ENCODE measurements around the gene PRKAG2.

PRKAG2 gene

GRCh38 chr7:151695951-151696541 is 180.9 kb downstream of the PRKAG2 start:
- no peak for DNase-seq (ENCODE audit: low spot score)

GRCh38 chr7:151694828-151695580 is 181.9 kb downstream of the PRKAG2 start:
- no peak for DNase-seq (ENCODE audit: low spot score)

DNA sequence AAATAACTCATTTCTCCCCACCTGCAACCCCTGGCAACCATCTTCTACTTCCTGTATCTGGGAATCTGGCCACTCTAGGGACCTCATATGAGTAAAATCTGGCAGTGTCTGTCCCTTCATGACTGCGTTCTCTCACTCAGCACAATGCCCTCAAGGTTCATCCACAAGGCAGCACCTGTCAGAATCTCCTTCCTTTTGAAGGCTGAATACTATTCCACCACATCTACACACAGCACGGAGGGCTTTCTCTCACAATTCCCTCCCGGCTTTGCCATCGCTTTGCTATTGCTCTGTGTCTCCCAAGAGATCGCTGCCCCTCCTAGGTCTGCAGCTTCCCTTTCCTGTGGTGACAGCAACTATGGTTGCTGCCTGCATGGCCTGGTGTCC is 182.5 kb downstream of the PRKAG2 start:
- DNase-seq (ENCODE audit: low spot score): no peak

DNA sequence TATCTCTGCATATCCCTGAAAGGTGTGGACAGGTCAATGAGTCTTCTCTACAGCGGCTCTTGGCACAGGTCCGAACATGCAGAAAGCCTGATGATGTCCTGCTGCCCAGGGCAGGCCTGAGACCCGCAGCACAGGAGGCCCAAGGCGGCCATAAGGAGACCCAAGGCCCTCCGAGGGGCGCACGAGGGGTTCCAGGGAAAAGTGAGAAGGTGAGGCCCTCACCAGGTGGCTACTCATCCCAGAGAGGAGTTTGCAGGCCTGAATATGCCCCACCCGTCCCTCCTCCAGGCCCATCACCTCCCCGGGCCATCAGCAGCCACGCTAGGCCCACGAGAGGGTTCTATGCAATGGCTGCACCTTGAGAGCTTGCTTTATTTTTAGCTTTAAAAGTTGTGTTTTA is 183.8 kb downstream of the PRKAG2 start:
- DNase-seq (ENCODE audit: low spot score): no peak

GRCh38 chr7:151692721-151693120 is 184.2 kb downstream of the PRKAG2 start:
- DNase-seq (ENCODE audit: low spot score): peak; percentile 50

- DNase-seq (ENCODE audit: low spot score): no peak
Observed at GRCh38 chr7:151691449-151691848, 185.5 kb downstream of the PRKAG2 start.

GRCh38 chr7:151690606-151691005 is 186.3 kb downstream of the PRKAG2 start:
- no peak for DNase-seq (ENCODE audit: low spot score)

DNA sequence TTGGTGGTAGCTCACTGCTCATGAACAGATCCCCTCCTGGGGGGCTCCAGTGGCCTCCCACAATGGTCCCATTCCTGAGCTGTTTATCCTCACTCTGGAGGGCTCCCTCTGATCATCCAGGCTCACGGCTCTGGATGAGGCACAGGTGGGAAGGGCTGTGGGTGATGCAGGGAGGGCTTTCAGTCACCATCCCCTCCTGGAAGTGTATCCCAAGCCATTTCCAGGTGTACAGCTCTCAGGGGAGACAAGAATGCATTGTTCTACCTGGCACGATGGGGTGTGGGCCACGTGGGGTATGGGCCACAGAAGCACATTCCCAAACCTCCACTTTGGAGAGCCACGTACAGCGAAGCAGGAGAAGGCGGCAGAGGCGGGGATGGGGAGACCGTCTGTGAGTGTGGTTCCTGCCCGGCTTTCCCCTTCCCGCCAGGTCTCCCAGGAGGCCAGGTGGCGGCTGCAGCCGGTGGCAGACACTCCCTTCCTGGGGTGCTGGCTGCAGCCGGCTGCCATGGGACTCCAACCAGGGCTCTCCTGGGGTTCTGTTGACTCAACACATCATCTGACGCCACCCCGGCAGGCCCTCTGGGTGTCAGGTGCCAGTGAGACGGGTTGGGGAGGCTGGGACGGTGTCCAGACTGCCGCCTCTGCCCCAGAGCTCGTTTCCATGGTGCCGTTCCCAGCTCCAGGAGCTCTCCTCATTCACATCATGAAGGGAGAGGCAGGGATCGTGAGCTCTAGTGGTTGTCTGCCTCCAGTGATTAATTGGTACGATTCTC is 187.5 kb downstream of the PRKAG2 start:
- DNase-seq (ENCODE audit: low spot score): no peak

GRCh38 chr7:151688236-151688780 is 188.6 kb downstream of the PRKAG2 start:
- no peak for DNase-seq (ENCODE audit: low spot score)

GRCh38 chr7:151687523-151688235 is 189.2 kb downstream of the PRKAG2 start:
- DNase-seq (ENCODE audit: low spot score): no peak

GRCh38 chr7:151686826-151687225 is 190.1 kb downstream of the PRKAG2 start:
- no peak for DNase-seq (ENCODE audit: low spot score)

DNA sequence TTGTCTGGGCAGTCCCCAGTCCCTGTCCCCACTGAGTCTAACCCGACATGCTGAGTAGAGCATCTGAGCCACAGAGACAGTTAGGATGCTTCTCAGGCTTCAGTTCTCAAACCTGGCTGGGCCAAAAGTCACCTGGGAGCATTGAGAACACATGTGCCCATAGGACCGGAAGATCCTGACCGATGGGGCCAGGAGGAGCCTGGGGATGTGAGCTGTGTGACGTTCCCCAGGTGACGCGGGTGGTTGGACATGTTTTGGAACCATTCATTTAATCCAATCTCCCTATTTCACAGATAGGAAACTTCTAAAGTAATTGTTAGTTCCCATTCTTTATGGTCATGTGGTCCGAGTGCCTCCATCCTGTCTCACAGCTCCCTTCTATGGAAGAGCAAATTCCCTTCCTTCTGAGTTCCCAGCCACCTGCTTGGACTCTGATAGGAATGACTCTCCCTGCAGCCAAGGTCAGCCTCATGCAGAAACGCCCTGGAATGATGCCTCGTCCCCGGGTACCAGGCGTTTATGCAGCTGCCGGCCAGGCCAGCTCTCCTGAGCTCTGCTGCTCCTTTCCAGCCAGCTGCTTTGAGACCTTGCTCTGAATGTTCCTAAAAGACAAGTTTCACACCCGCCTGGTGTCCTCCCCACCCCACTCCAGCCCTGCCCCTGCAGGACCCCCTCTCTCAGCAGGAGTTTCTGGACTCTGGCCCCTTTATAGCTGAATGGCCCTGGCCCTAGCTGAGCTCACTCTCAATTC is 190.7 kb downstream of the PRKAG2 start:
- no peak for DNase-seq (ENCODE audit: low spot score)

- no peak for DNase-seq (ENCODE audit: low spot score)
Observed at GRCh38 chr7:151684408-151685175, 192.3 kb downstream of the PRKAG2 start.

- DNase-seq (ENCODE audit: low spot score): no peak
Observed at GRCh38 chr7:151683615-151684407, 193.1 kb downstream of the PRKAG2 start.

DNA sequence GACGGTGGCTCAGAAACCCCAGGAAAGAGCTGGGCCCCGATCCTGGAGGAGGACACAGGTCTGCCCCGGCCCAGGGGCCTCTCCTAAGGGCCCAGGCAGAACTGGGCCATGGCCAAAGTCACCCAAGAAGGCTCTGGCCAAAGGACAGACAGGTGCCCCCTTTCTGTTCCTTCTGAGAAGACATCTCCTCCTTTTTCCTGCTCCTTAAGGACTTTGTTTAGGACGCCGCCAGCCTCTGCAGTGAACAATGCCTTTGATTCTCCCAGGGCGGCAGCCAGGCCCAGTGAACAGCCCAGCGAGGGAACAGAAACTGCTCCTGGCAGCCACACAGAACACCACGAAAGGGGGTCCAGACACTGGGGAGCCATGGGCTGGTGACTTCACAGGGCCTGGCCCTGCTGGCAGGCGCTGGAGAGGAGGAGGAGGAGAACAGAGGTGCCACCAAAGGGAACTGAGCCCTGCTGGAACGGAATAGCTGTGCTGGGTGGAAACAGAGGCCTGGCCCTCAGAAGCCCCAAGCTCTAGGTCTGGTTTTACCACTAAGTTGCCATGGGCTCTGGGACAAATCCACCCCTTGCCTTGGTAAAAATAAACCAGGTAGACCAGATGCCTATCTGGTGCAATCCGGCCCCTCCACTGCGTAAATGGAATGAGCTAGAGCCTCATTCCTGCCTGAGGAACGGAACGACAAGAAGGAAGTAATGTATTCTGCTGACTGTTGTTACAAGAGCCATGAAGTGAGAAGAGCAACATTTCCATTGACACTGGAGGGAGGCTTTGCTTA is 193.9 kb downstream of the PRKAG2 start:
- no peak for DNase-seq (ENCODE audit: low spot score)

DNA sequence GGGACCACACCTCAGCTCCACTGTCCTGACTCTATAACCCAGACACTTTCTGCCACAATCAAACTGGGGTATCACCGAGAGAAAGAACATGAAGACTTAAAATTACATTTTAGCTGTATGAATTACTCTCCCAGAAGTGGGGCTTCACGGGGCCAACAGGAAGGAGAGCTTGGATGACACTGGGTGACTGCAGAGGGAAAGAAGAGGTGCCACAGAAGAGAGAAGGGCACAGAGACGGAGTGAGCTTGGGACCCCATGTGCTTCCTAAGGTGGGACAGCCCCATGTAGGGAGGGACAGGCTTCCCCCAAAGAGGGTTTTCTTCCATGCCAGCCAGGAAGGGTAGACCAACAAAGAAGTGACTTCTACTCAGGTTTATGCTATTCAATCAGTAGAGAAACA is 195.2 kb downstream of the PRKAG2 start:
- DNase-seq (ENCODE audit: low spot score): no peak

DNA sequence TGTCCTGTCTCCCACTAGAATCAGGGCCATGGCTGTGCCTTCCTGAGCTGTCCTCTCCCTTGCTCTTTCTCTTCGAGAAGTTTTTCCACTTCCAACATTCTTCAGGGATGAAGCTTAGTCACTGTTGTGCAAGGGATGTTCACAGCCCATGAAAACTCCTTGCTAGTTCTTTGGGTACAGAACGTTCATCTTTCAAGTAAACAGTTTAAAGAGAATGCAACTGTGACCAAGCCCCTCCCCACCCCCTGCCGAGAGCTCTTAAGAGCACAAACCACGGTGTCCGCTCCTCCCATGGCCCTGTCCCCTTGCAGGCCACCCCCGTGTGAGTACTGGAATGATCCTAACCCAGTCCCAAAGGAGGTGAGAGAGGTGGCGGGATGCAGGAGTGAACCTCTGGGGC is 196.1 kb downstream of the PRKAG2 start:
- no peak for DNase-seq (ENCODE audit: low spot score)

GRCh38 chr7:151679881-151680612 is 196.9 kb downstream of the PRKAG2 start:
- no peak for DNase-seq (ENCODE audit: low spot score)

Measured in SK-N-DZ (cell line).